Activated naive CD4-positive, alpha-beta T cell treated with anti-CD3 and anti-CD28 coated beads, Interleukin-2, amount 50 U/mL, for 72 hours (primary cell): Measurements from ENCODE around the gene TRMT61B. TPM values are rescaled to one million over a fixed set of nuclear protein-coding genes. Genes with fewer than 3 reads are reported as not detected.

Experiments
- ATAC-seq, 2 donors: fragments of 150-1000 bp; cut with Tn5 transposase; 2 replicates each; pipeline ENCODE4 v1.10.0; 2021; ENCODE audit warnings: mild to moderate bottlenecking in 2 of 2, moderate library complexity in 2 of 2
- DNase-seq, 2 donors: peaks; one replicate each; pipeline ENCODE4 v3.0.0; 2021 to 2022; ENCODE audit warnings: low spot score in 2 of 2
- H3K27ac Mint-ChIP-seq, 2 donors: one replicate each; pipeline ENCODE4 v1.8.0; 2022; ENCODE audit warnings: mild to moderate bottlenecking in 2 of 2, mixed read lengths in 2 of 2
- H3K36me3 Mint-ChIP-seq, 2 donors: one replicate each; pipeline ENCODE4 v1.8.0; 2022; ENCODE audit warnings: mixed read lengths in 2 of 2
- H3K9me3 Mint-ChIP-seq, 2 donors: one replicate each; pipeline ENCODE4 v1.8.0; 2022; ENCODE audit warnings: mixed read lengths in 2 of 2
- total RNA-seq, 2 donors: library from RNA; stranded (reverse); gene quantifications; one replicate each; pipeline ENCODE4 v1.2.3, GENCODE V29; 2022

TRMT61B gene
- total RNA-seq, 2 donors from 2014 or later = 12.2 to 18.9 TPM

DNA sequence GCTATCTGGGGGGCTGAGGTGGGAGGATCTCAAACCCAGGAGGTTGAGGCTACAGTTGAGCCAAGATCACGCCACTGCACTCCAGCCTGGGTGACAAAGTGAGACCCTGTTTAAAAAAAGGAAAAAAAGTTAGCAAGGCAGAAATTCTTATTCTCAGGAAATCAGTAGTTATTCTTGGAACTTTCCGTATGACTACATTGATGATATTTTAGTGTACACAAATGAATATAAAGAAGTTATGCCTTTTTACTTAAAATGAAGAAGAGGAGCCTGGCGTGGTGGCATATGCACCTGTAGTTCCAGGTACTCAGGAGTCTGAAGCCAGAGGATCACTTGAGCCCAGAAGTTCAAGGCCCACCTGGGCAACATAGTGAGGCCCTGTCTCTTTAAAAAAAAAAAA, 52.1 kb downstream of the TRMT61B start:
- peak in 1 of 2 donors; percentile 68 for ATAC-seq
- DNase-seq = no peak
- Mint-ChIP-seq H3K36me3 (no peaks in the 10 kb centered on the region), H3K9me3 (no peaks in the 10 kb centered on the region), H3K27ac (no peak overlapping the region)

DNA sequence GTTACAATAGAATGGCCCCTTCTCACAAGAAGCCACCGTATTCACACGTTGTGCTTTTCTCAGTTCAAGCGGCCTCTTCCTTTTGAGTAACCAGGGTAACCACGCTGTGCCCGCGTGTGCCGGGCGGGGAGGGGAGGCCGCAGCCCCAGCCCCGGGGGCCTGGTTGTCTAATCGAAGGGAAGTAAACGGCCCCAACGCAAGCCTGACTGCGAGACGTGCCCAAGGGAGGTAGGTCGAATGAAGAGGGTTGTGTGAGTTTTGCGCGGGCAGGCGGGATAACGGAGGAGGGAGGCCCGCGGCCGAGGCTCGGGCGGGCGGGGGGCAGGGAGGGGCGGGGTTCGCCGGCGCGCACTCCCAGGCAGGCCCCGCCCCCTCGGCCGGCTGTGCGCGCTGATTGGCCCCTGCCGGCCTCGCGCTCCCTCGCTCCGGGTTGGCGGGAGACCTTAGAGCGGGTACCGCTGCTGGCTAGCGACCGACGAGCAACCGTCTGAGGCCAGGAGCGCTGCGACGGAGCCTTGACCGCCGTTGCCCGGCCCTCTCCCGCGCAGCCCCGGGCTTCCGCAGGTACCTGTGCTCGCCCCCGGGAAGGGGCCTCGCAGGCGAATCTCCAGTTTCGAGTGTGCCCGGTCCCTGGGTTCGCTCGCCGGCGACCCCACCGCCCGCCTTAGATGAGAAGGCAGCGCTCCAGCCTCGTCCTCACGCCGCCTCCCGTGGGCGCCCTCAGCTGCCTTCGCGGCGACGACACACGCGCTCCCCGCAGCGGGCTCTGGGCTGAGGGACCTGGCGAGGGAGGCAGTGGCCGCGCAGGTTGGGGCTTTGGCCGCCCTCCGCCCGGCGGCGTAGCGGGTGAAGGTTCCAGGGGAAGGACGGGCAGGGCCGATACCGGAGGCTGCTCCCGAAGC, 59.5 kb downstream of the TRMT61B start, which contains the start of gene SPDYA:
Gene SPDYA, plus strand, starts transcription at position 451 of the 902 bp plus-strand sequence. CDS start 5,181 bp downstream, outside the sequence.
- DNase-seq (peak; percentile 82 to 84), ATAC-seq (peak; percentile 90 to 97)
- Mint-ChIP-seq H3K36me3 (peaks cover 0 to 10% of the 10 kb centered on the region in 2 donors), H3K27ac (peak within 1 kb of the TSS in 1 of 2 donors; percentile 79), H3K9me3 (no peaks in the 10 kb centered on the region)

GRCh38 chr2:28809927-28810326, 60.2 kb downstream of the TRMT61B start:
- H3K36me3 Mint-ChIP-seq = peaks cover 0 to 11% of the 10 kb centered on the region in 2 donors
- H3K9me3 Mint-ChIP-seq = no peaks in the 10 kb centered on the region
- ATAC-seq (no peak), DNase-seq (no peak)
- H3K27ac Mint-ChIP-seq = peak overlapping the region in 1 of 2 donors; percentile 79

- Mint-ChIP-seq H3K27ac (peak overlapping the region; percentile 68 to 81), H3K9me3 (no peaks in the 10 kb centered on the region), H3K36me3 (peaks cover 4 to 41% of the 10 kb centered on the region in 2 donors)
- ATAC-seq (no peak), DNase-seq (no peak)
These were observed 67.1 kb downstream of the TRMT61B start for GRCh38 chr2:28802975-28803429.

DNA sequence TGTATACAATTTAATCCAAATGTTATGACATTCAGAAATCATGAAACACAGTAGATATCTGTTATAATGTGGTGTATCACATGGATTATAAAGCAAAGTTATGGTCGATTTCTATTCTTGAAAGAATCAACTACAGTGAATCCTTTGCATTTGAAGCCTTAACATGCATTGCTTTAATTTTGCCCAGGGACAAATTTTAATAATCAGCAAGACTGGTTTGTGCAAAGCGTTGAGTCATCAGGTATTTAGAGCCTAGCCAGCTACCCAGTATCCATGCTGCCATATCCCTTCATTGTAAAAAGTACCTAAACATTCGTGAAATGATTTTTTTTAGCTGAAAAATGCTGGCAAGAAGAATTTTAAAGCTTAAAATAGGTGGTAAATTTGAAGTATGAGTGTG, 68.4 kb downstream of the TRMT61B start:
- H3K27ac Mint-ChIP-seq = no peak overlapping the region
- no peak for ATAC-seq

More for the DNA sequence above, 68.4 kb downstream of the TRMT61B start:
- DNase-seq = no peak
- peaks cover 15 to 52% of the 10 kb centered on the region in 2 donors for H3K36me3 Mint-ChIP-seq
- H3K9me3 Mint-ChIP-seq = no peaks in the 10 kb centered on the region

Other genes starting within 250 kb of the TRMT61B start
- gene PPP1CB, start 118.5 kb downstream of the TRMT61B start, total RNA-seq = 100 to 1,000 TPM; 185 to 201 TPM
- gene SPDYA, start 59.5 kb downstream of the TRMT61B start, total RNA-seq = 1 to 10 TPM; 1.8 to 2.0 TPM
- gene WDR43, start 24.4 kb upstream of the TRMT61B start, total RNA-seq = 100 to 1,000 TPM in 1 of 2 donors, 10 to 100 TPM in 1; 64.1 to 102 TPM
- gene TOGARAM2, start 111.0 kb upstream of the TRMT61B start, total RNA-seq = 1 to 10 TPM in 1 of 2 donors, under 1 TPM in 1; 0.36 to 4.3 TPM
- gene PCARE, start 204.2 kb upstream of the TRMT61B start, total RNA-seq = not detected
- 10 to 100 TPM; 19.7 to 27.7 TPM for gene CLIP4, start 245.1 kb upstream of the TRMT61B start, total RNA-seq